ENCODE results near the gene BLTP3A. TPM values are rescaled to one million over a fixed set of nuclear protein-coding genes. Genes with fewer than 3 reads are reported as not detected.
"Not testable (repeated sequence)": the region's sequence is repeated elsewhere in the genome, so short reads cannot be mapped to it uniquely, and the experiment has no call there.

Gene BLTP3A
- 20.0 and 21.8 TPM in 2 replicates for total RNA-seq (2014; rRNA removed; shearing (Covaris generic))
- polyA plus RNA-seq (2014; cell fraction: nucleus; rRNA removed) = 6.5 and 11.3 TPM in 2 replicates

DNA sequence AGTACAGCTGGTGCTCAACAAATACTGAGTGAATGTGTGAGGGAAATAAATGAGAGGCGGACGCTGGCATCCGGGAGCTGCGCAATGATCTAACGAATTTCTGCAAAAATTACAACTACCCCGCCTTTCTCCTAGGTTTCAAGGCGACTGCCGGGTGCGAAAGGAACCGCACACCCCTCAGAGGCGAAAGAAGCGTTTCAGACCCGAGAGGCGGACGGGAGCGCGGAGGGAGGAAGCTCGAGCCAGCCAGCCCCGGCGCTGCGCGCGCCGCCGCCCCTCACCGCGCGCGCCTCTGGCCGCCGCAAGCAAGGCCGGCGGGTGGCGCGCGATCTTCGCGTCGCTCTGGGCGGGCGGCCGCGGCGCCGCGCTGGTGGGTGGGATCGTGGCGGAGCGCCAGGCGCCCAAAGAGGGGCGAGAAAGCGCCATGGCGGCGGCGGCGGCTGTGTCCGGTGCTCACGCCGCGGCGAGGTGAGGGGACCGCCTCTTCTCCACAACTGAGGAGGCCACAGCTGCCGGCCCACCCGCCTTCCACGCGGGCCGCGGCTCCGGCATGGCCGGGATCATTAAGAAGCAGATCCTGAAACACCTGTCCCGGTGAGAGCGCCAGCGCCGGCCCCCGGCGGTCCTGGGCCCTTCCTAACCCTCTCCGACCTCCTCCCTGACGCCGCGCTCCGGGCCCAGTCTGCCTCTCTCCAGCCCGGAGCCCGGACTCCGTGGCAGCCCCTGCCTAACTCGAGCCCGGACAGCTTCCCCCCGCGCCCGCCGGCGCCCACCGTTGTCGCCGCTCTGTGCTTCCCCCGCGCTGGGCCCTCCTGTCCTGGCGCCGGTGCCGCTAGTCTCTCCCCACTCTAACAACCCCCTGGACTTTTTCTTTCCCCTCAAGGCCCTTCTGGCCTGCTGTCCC, at the start of gene BLTP3A:
Gene BLTP3A (plus strand): TSS at position 383 of the 904 bp plus-strand sequence. CDS start 168 bp downstream, at position 551.
- DNase-seq (ENCODE audit: extremely low read depth, low read depth) = peak; percentile 26

- DNase-seq (ENCODE audit: extremely low read depth, low read depth) = no peak
Measured at GRCh38 chr6:34742094-34742493, 49.8 kb upstream of the BLTP3A start.

- no peak for DNase-seq (ENCODE audit: extremely low read depth, low read depth)
Measured at GRCh38 chr6:34743625-34744293, 48.1 kb upstream of the BLTP3A start.

DNA sequence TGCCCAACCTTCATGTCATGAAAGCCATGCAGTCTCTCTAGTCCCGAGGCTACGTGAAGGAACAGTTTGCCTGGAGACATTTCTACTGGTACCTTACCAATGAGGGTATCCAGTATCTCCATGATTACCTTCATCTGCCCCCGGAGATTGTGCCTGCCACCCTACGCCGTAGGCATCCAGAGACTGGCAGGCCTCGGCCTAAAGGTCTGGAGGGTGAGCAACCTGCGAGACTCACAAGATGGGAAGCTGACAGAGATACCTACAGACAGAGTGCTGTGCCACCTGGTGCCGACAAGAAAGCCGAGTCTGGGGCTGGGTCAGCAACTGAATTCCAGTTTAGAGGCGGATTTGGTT, 47.6 kb upstream of the BLTP3A start:
- not testable (repeated sequence) for DNase-seq (ENCODE audit: extremely low read depth, low read depth)

- no peak for DNase-seq (ENCODE audit: extremely low read depth, low read depth)
Measured at GRCh38 chr6:34745277-34746103, 46.4 kb upstream of the BLTP3A start.

DNA sequence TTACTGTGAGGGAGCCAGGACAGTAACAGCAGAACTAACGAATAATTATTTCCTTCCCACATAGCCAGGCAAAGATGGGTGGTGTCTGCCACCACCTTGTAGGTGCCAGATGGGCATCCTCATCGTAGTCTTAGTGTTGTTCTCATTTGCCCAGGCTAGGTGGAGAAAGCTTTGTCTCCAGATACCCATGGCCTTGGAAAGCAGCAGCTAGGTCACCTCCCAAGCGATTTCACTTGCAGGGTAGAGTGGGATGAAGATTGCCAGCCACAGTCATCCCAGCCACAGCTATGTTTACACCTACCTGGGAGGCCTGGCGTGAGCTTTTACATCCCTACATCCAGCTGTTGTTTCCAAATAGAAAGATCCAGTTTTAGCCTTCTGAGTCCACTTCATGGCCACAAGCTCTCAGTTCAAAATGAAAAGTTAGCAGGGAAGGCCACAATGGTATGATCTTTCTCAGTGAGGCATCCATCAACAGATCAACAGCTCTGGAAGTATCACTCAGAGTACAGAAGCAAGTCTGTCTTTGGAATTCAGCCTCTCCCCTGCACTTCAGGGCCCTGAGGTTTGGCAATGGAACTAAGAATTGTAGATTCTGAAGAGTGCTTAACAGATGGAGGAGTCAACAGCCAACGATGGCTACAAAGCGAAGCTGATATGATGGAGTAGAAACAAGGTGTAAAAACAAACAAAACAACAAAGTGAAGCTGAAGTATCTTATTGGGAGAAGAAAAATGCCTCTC, 45.6 kb upstream of the BLTP3A start:
- no peak for DNase-seq (ENCODE audit: extremely low read depth, low read depth)

DNA sequence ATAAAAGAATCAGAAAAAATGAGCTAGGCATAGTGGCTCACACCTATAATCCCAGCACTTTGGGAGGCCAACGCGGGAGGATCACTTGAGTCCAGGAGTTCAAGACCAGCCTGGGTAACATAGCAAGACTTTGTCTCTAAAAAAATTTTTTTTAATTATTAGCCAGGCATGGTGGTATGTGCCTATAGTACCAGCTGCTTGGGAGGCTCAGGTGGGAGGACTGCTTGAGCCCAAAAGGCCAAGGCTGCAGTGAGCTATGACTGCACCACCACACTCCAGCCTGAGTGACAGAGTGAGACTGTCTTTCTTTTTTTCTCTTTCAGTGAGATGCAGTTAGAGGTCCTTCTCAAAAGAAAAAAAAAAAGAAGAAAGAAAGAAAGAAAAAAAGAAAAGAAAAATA, 43.1 kb upstream of the BLTP3A start:
- no peak for DNase-seq (ENCODE audit: extremely low read depth, low read depth)

DNA sequence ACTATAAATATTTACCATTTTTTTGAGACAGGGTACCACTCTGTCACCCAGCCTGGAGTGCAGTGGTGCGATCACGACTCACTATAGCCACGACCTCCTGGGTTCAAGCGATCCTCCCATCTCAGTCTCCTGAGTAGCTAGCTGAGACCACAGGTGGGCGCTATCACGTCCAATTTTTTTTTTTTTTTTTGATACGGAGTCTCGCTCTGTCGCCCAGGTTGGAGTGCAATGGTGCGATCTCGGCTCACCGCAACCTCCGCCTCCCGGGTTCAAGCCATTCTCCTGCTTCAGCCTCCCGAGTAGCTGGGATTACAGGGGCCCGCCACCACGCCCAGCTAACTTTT, 35.4 kb upstream of the BLTP3A start:
- DNase-seq (ENCODE audit: extremely low read depth, low read depth) = peak; percentile 6

DNA sequence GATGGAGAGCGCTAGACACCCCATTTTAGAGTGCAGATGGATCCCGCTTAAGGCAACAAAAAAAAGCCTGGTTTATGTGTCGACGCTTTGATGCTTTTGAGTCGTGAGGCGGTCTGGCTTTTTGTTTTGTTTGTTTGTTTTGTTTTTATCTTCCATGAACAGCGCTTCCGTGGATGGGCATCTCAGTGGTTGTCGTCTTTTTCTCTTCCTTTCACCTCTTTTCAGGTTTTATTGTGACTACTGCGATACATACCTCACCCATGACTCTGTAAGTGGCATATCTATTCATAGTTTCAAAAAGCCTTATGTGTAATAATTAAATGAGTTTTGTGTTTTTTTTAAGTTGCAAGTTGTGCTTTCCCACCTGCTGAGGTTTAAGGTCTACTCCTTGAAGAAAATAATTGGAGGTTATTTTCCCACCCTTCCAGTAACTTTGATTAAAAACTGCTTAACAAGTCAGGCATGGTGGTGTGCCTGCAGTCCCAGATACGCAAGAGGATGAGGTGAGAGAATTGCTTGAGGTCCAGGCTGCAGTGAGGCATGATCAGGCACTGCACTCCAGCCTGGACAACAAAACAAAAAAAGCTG, 34.1 kb upstream of the BLTP3A start:
- DNase-seq (ENCODE audit: extremely low read depth, low read depth) = no peak

DNA sequence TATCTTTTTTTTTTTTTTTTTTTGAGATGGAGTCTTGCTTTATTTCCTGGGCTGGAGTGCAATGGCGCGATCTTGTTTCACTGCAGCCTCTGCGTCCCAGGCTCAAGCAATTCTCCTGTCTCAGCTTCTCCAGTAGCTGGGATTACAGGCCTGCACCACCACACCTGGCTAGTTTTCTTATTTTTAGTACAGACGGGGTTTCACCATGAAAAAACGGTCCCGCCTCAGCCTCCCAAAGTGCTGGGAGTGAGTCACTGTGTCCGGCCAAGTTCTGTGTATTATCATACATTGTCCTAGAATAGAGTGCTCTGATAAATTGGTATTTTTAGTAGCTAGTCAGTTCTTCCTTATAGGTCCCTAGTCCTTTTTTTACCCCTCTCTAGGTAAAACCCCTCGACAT, 31.8 kb upstream of the BLTP3A start:
- DNase-seq (ENCODE audit: extremely low read depth, low read depth) = no peak

DNA sequence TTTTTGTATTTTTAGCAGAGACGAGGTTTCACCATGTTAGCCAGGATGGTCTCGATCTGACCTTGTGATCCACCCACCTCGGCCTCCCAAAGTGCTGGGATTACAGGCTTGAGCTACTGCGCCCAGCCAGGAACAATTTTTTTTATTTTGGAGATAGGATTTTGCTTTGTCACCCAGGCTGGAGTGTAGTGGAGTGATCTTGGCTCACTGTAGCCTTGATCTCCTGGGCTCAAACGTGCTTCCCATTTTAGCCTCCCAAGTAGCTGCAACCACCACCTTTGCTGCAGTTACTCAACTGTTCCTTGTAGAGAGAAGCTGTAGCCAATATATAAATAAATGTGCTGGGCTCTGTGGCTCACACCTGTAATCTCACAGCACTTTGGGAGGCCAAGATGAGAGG, 30.2 kb upstream of the BLTP3A start:
- not testable (repeated sequence) for DNase-seq (ENCODE audit: extremely low read depth, low read depth)

DNA sequence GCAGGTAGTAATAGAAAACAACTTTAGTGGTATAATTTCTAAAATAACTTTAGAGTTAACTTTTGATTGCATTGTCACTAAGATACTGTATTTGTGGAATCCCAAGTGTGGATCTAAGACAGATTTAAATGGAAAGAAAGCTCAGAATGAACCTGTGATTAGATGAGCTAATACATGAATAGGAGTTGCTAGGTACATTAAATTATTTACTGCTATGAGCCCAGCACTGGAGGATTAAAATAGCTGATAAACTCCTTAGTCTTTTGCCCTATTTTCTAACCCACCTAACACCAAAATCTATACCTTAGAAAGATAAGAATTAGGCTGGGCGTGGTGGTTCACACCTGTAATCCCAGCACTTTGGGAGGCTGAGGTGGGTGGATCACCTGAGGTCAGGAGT, 23.7 kb upstream of the BLTP3A start:
- DNase-seq (ENCODE audit: extremely low read depth, low read depth) = no peak

- no peak for DNase-seq (ENCODE audit: extremely low read depth, low read depth)
Measured at GRCh38 chr6:34771727-34772126, 20.2 kb upstream of the BLTP3A start.

DNA sequence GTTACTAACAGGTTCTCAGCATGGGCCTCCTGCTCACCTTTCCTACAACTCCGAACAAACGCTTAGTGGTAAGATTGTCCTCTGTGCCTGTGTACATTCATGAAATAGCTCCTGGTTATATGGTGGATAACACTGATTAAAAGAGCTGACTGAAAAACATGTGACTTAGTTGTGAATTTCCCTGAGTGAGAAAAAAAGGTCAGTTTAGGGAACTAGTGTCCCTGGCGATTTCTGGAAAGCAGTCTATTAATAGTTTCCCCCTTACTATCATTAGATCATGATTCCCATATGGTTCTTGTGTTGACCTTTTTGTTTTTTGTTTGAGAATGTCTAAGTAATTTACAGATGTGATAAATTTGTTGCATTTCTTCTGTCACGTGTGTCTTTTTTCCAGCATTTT, 18.9 kb upstream of the BLTP3A start:
- no peak for DNase-seq (ENCODE audit: extremely low read depth, low read depth)

DNA sequence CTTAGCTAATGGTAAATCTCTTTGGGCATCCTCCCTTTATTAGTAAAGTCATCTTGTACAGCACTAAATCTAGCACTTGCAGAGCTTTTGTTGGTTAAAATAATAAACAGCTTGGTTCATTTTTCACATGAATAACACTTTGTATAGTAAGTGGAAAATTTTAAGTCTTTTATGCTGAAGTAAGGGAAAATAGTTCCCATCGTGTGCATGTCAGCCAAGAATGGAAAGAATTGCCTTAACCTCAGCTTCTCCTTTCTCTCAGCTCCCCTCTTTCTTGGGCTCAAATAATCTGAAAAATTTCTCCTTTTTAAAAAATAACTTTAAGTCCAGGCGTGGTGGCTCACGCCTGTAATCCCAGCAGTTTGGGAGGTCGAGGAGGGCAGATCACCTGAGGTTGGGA, 18.0 kb upstream of the BLTP3A start:
- no peak for DNase-seq (ENCODE audit: extremely low read depth, low read depth)

DNA sequence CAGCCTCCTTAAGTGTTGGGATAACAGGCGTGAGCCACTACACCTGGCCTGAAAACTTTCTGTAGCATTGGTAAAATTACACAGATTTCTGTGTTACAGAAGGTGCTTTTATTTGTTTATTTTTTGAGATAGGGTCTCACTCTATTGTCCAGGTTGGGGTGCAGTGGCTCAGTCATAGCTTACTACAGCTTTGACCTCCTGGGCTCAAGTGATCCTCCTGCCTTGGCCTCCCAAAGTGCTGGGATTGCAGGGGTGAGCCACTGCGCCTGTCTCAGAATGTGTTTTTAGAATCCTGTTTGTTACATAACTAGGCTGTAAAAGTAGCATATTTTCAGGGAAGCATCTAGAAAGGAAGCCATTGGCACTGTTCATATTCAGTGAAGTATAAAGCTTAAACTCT, 16.9 kb upstream of the BLTP3A start:
- DNase-seq (ENCODE audit: extremely low read depth, low read depth) = no peak

- not testable (repeated sequence) for DNase-seq (ENCODE audit: extremely low read depth, low read depth)
Measured at GRCh38 chr6:34785375-34785774, 6.5 kb upstream of the BLTP3A start.

- DNase-seq (ENCODE audit: extremely low read depth, low read depth) = not testable (repeated sequence)
Measured at GRCh38 chr6:34787152-34787551, 4.7 kb upstream of the BLTP3A start.

- DNase-seq (ENCODE audit: extremely low read depth, low read depth) = no peak
Measured at GRCh38 chr6:34788111-34788510, 3.8 kb upstream of the BLTP3A start.

- DNase-seq (ENCODE audit: extremely low read depth, low read depth) = no peak
Measured at GRCh38 chr6:34791164-34791700, 651 bp upstream of the BLTP3A start.

All from NCI-H460 (cell line).